ENCODE data around the gene MARCHF3. TPM values are rescaled to one million over a fixed set of nuclear protein-coding genes. Genes with fewer than 3 reads are reported as not detected.
"Not testable (repeated sequence)": the region's sequence is repeated elsewhere in the genome, so short reads cannot be mapped to it uniquely, and the experiment has no call there.

The MARCHF3 gene
- total RNA-seq, 2 experiments from 2014 or later: 5.7 to 8.1 TPM

GRCh38 chr5:126920291-126920690 is 110.1 kb downstream of the MARCHF3 start:
- Mint-ChIP-seq H3K27me3 (no peaks in the 10 kb centered on the region), H3K9me3 (no peaks in the 10 kb centered on the region), H3K4me3 (no peak overlapping the region), H3K4me1 (peaks cover 5% of the 10 kb centered on the region), H3K36me3 (peaks cover under 1% of the 10 kb centered on the region), H3K27ac (no peak overlapping the region)
- DNase-seq: no peak

DNA sequence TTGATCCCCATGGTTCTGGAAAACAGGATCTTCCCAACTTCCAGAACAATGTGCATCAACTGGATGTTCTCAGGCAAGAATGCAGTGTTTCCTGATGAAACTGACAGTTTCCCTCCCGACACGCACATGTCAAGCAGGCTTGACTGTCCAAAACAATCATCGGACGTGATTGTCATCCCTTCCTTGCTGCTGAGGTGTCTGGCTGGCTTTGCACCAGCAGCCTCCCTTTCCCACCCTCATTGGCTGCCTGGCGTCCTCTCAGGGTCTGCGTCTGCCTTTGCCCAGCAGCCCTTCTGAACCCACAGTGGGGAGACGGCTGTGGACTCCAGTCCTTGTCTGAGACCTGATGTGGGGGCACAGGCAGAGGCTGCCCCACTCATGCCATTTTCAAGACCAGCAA is 110.8 kb downstream of the MARCHF3 start:
- Mint-ChIP-seq H3K36me3 (peaks cover 3% of the 10 kb centered on the region), H3K27ac (no peak overlapping the region), H3K9me3 (no peaks in the 10 kb centered on the region), H3K4me1 (peaks cover 5% of the 10 kb centered on the region), H3K27me3 (no peaks in the 10 kb centered on the region), H3K4me3 (no peak overlapping the region)
- DNase-seq: no peak

GRCh38 chr5:126918615-126918957 is 111.8 kb downstream of the MARCHF3 start:
- H3K4me3 Mint-ChIP-seq: no peak overlapping the region
- H3K36me3 Mint-ChIP-seq: peaks cover 3% of the 10 kb centered on the region
- DNase-seq: no peak
- H3K9me3 Mint-ChIP-seq: no peaks in the 10 kb centered on the region
- H3K27me3 Mint-ChIP-seq: no peaks in the 10 kb centered on the region
- H3K4me1 Mint-ChIP-seq: peaks cover 5% of the 10 kb centered on the region
- no peak overlapping the region for H3K27ac Mint-ChIP-seq

GRCh38 chr5:126917918-126918614 is 112.3 kb downstream of the MARCHF3 start:
- H3K36me3 Mint-ChIP-seq: peaks cover 6% of the 10 kb centered on the region
- no peak for DNase-seq
- no peaks in the 10 kb centered on the region for H3K27me3 Mint-ChIP-seq
- H3K27ac Mint-ChIP-seq: no peak overlapping the region
- H3K9me3 Mint-ChIP-seq: no peaks in the 10 kb centered on the region
- H3K4me1 Mint-ChIP-seq: peaks cover 5% of the 10 kb centered on the region
- no peak overlapping the region for H3K4me3 Mint-ChIP-seq

DNA sequence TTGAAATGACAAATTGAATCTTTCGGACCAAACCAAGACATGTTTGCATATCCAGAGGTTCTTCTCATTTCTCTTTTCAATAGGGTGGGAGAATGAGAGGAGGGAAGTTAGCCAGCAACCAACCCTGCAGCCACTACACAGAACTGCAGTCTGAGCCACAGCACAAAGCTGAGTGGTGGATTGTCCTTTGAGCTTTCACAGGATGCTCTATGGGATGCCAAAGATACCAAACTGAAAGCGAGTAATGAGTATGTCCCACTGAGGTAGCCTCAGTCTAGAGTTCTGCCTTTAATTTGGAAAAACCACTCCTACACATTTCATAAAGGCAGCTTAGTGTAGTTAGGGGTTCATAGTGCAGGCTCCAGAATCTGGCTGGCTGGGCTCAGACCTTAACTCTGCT is 114.9 kb downstream of the MARCHF3 start:
- H3K36me3 Mint-ChIP-seq: peaks cover 30% of the 10 kb centered on the region
- H3K27ac Mint-ChIP-seq: no peak overlapping the region
- H3K4me1 Mint-ChIP-seq: peaks cover 10% of the 10 kb centered on the region
- H3K4me3 Mint-ChIP-seq: no peak overlapping the region
- H3K27me3 Mint-ChIP-seq: no peaks in the 10 kb centered on the region
- no peak for DNase-seq
- peaks cover 8% of the 10 kb centered on the region for H3K9me3 Mint-ChIP-seq

DNA sequence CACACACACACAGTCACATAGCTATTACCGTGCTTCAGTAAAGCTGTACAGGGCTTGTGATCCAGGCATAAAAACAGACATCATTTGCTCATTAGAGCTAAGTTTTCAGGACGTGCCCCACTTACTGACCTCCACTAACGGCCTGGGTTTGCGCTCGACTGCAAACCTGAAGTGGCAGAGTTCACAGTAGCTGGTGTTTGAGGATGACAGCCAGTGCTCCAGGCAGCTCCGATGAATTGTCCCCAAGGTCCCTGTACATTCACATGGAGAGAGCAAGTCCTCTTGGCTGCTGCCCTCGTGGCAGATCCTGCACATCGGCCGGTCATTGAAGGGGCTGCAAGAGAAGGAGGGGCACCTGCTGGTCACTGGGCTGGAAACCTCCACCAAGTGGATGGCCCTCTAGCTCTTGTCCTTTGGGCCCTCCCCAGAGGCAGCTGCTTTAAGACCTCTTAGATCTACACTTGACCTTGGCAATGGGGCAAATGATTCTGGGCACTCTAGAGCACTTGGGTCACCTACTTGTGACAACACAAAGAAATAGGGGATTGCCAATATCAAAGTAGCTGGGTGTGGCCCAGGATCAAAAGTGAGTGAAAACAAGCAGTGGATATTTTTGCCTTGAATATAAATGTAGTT is 115.4 kb downstream of the MARCHF3 start:
- Mint-ChIP-seq H3K36me3 (peaks cover 36% of the 10 kb centered on the region), H3K27ac (no peak overlapping the region), H3K4me3 (no peak overlapping the region), H3K27me3 (no peaks in the 10 kb centered on the region), H3K9me3 (peaks cover 11% of the 10 kb centered on the region), H3K4me1 (peaks cover 10% of the 10 kb centered on the region)
- no peak for DNase-seq

- H3K9me3 Mint-ChIP-seq: peaks cover 17% of the 10 kb centered on the region
- H3K36me3 Mint-ChIP-seq: peaks cover 52% of the 10 kb centered on the region
- DNase-seq: no peak
- no peak overlapping the region for H3K27ac Mint-ChIP-seq
- H3K4me1 Mint-ChIP-seq: peaks cover 10% of the 10 kb centered on the region
- no peaks in the 10 kb centered on the region for H3K27me3 Mint-ChIP-seq
- H3K4me3 Mint-ChIP-seq: no peak overlapping the region
Measured at GRCh38 chr5:126912616-126913200, 117.7 kb downstream of the MARCHF3 start.

DNA sequence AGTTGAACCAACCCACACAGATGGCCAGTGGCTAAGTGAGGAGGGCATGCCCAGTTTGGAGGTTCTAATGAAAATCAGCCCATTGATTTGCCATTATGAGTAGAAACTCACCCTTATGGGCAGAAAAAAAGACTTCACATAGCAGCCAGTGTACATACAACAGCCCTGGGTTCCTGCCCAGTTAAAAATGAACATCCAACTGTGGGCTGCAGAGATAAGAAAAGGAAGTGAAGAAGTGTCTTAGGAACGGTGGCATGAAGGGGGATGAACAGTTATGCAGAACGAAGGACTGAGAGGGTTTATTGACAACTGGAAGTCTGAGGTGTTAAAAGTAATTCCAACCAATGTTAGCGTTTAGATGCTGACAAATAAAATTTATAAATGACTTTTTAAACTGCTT is 118.4 kb downstream of the MARCHF3 start:
- Mint-ChIP-seq H3K36me3 (peaks cover 52% of the 10 kb centered on the region), H3K27ac (no peak overlapping the region), H3K9me3 (peaks cover 17% of the 10 kb centered on the region), H3K4me3 (no peak overlapping the region), H3K27me3 (no peaks in the 10 kb centered on the region), H3K4me1 (peaks cover 10% of the 10 kb centered on the region)
- no peak for DNase-seq

GRCh38 chr5:126909856-126910255 is 120.5 kb downstream of the MARCHF3 start:
- Mint-ChIP-seq H3K9me3 (peaks cover 19% of the 10 kb centered on the region), H3K36me3 (peaks cover 54% of the 10 kb centered on the region), H3K27me3 (no peaks in the 10 kb centered on the region), H3K4me3 (no peak overlapping the region), H3K27ac (no peak overlapping the region), H3K4me1 (peaks cover 5% of the 10 kb centered on the region)
- DNase-seq: no peak

DNA sequence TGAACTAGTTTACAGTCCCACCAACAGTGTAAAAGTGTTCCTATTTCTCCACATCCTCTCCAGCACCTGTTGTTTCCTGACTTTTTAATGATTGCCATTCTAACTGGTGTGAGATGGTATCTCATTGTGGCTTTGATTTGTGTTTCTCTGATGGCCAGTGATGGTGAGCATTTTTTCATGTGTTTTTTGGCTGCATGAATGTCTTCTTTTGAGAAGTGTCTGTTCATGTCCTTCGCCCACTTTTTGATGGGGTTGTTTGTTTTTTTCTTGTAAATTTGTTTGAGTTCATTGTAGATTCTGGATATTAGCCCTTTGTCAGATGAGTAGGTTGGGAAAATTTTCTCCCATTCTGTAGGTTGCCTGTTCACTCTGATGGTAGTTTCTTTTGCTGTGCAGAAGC is 126.0 kb downstream of the MARCHF3 start:
- not testable (repeated sequence) for H3K27ac Mint-ChIP-seq, H3K9me3 Mint-ChIP-seq, H3K27me3 Mint-ChIP-seq, DNase-seq, H3K4me3 Mint-ChIP-seq, H3K4me1 Mint-ChIP-seq
- peaks cover 26% of the 10 kb centered on the region for H3K36me3 Mint-ChIP-seq

GRCh38 chr5:126900796-126901195 is 129.6 kb downstream of the MARCHF3 start:
- no peak overlapping the region for H3K27ac Mint-ChIP-seq
- H3K4me1 Mint-ChIP-seq: no peaks in the 10 kb centered on the region
- no peak for DNase-seq
- H3K36me3 Mint-ChIP-seq: peaks cover 19% of the 10 kb centered on the region
- no peaks in the 10 kb centered on the region for H3K9me3 Mint-ChIP-seq
- no peaks in the 10 kb centered on the region for H3K27me3 Mint-ChIP-seq
- H3K4me3 Mint-ChIP-seq: no peak overlapping the region

GRCh38 chr5:126899476-126899875 is 130.9 kb downstream of the MARCHF3 start:
- Mint-ChIP-seq H3K9me3 (peaks cover 2% of the 10 kb centered on the region), H3K27me3 (no peaks in the 10 kb centered on the region), H3K4me3 (no peak overlapping the region), H3K4me1 (no peaks in the 10 kb centered on the region), H3K27ac (no peak overlapping the region), H3K36me3 (peaks cover 23% of the 10 kb centered on the region)
- DNase-seq: no peak

- no peaks in the 10 kb centered on the region for H3K27me3 Mint-ChIP-seq
- H3K27ac Mint-ChIP-seq: no peak overlapping the region
- H3K4me3 Mint-ChIP-seq: no peak overlapping the region
- H3K4me1 Mint-ChIP-seq: no peaks in the 10 kb centered on the region
- peaks cover 22% of the 10 kb centered on the region for H3K36me3 Mint-ChIP-seq
- no peak for DNase-seq
- H3K9me3 Mint-ChIP-seq: peaks cover 2% of the 10 kb centered on the region
Measured at GRCh38 chr5:126897851-126898630, 132.3 kb downstream of the MARCHF3 start.

DNA sequence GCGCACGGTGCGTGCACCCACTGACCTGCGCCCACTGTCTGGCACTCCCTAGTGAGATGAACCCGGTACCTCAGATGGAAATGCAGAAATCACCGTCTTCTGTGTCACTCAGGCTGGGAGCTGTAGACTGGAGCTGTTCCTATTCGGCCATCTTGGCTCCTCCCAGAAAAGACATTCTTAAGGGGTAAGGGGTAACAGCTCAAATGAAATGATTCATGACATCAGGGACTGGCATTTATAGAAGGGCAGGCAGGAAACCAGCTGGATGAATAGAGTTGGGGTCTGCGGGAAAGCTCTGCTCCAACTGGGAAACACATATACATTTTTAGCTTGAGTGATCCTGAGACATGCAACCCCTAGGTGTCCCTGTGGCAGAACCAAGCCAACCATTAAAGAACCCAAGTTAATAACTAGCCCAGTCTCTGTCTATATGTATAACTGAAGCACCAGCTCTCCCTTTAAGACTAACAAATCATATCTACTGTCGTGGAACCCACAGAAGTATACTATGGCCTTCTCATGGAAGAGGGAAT is 134.1 kb downstream of the MARCHF3 start:
- Mint-ChIP-seq H3K27ac (no peak overlapping the region), H3K9me3 (peaks cover 2% of the 10 kb centered on the region), H3K36me3 (peaks cover 17% of the 10 kb centered on the region), H3K27me3 (no peaks in the 10 kb centered on the region), H3K4me1 (no peaks in the 10 kb centered on the region), H3K4me3 (no peak overlapping the region)
- DNase-seq: no peak

GRCh38 chr5:126895712-126896111 is 134.6 kb downstream of the MARCHF3 start:
- H3K36me3 Mint-ChIP-seq: peaks cover 15% of the 10 kb centered on the region
- not testable (repeated sequence) for H3K27ac Mint-ChIP-seq, DNase-seq, H3K9me3 Mint-ChIP-seq, H3K4me1 Mint-ChIP-seq, H3K4me3 Mint-ChIP-seq, H3K27me3 Mint-ChIP-seq

Measured in activated naive CD8-positive, alpha-beta T cell treated with anti-CD3 and anti-CD28 coated beads for 36 hours (primary cell).